ENCODE measurements around the gene EFNB3.

DNA sequence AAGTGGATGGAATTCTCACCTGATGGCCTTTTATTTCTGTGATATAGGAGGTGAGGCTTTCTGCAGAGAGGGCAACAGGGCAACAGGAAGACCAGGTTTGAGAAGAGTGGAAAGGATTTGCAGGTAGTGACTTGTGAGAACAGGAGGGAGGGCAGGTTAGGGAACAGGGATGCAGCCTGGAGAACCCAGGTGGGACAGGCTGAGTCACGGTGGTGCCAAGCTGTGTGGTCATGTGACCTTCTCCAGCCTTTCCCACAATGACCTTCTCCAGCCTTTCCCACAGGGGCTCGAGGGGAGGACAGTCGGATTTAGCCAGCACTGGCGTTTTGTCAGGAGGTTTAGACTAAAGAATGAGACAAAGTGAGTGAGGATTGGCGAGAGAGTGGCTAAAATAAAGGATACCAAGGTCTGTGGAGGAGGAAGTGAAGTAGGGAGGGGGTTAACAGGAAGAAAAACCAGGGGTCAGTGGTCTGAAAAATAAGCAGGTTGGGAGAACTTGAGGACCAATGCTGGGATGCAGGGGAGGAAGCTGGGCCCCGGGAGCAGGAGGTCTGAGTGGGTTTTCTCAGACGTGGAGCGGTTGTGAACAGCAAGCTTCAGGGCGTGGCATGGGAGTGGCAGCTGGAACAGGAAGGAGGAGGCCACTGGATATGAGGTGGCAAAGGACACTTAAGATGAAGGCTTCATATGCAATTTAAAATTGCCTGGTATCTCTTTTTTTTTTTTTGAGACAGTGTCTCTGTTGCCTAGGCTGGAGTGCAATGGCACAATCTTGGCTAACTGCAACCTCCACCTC lies 50.3 kb downstream of the EFNB3 start:
- TF ChIP-seq, protein P1, sequence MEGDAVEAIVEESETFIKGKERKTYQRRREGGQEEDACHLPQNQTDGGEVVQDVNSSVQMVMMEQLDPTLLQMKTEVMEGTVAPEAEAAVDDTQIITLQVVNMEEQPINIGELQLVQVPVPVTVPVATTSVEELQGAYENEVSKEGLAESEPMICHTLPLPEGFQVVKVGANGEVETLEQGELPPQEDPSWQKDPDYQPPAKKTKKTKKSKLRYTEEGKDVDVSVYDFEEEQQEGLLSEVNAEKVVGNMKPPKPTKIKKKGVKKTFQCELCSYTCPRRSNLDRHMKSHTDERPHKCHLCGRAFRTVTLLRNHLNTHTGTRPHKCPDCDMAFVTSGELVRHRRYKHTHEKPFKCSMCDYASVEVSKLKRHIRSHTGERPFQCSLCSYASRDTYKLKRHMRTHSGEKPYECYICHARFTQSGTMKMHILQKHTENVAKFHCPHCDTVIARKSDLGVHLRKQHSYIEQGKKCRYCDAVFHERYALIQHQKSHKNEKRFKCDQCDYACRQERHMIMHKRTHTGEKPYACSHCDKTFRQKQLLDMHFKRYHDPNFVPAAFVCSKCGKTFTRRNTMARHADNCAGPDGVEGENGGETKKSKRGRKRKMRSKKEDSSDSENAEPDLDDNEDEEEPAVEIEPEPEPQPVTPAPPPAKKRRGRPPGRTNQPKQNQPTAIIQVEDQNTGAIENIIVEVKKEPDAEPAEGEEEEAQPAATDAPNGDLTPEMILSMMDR (IDR thresholded peaks at IDR 0.05): no peak
- TF ChIP-seq POLR2A (IDR thresholded peaks at IDR 0.05) (no peak), EP300 (IDR thresholded peaks at IDR 0.05) (no peak)

Data from suprapubic skin (tissue), 3 donors.